ENCODE results near the gene KRT31. TPM values are rescaled to one million over a fixed set of nuclear protein-coding genes. Genes with fewer than 3 reads are reported as not detected.

Gene KRT31
- 0.03 TPM in 1 of 2 replicates, not detected in the other for polyA plus RNA-seq (2012; rRNA removed)
- polyA plus RNA-seq (2012; cell fraction: cytosol; rRNA removed), result not detected in 2 replicates
- 0.04 TPM in 1 of 2 replicates, not detected in the other for polyA plus RNA-seq (2012; cell fraction: nucleus; rRNA removed)

- Histone ChIP-seq H3K4me3 (ENCODE audit: low read depth in 2 of 2, low read length in 1 of 2) (no peak within 1 kb of the TSS), H3K4me1 (ENCODE audit: control insufficient read depth in 1 of 2, insufficient read depth in 2 of 2, low read depth in 1 of 2, low read length in 1 of 2) (peaks cover 0 to 4% of the 10 kb centered on the region in 2 experiments; a peak in 1 of 4 replicates), H3K27me3 (ENCODE audit: insufficient read depth) (no peaks in the 10 kb centered on the region), H3K9me3 (no peaks in the 10 kb centered on the region), H3K9ac (no peak within 1 kb of the TSS), H3K27ac (ENCODE audit: low read depth in 2 of 2, low read length in 1 of 2) (no peak within 1 kb of the TSS), H3K79me2 (ENCODE audit: insufficient read depth) (no peaks in the 10 kb centered on the region), H4K20me1 (ENCODE audit: insufficient read depth) (no peaks in the 10 kb centered on the region), H3K36me3 (replicated peaks in 1 of 2; ENCODE audit: control insufficient read depth in 1 of 2, insufficient read depth in 2 of 2, low read length in 1 of 2) (no peaks in the 10 kb centered on the region), H2AFZ (ENCODE audit: low read depth) (no peak within 1 kb of the TSS), H3K4me2 (no peak within 1 kb of the TSS), H3K9me2 (no peaks in the 10 kb centered on the region), H3F3A (replicated peaks; ENCODE audit: insufficient read depth) (no peaks in the 10 kb centered on the region)
- ChIA-PET CTCF (interaction anchor here (1.1 kb wide), 1 partner anchor 266 kb away, joined by 3 read pairs; no protein-coding TSS in a partner anchor), POLR2A (no interaction called here)
- no peak for DNase-seq
- no peak for TF ChIP-seq RCOR1 (IDR thresholded peaks at IDR 0.05; ENCODE audit: low read length)
- TF ChIP-seq TEAD4 (IDR thresholded peaks at IDR 0.05; ENCODE audit: borderline replicate concordance, insufficient read depth), result no peak
- TF ChIP-seq ELF1 (IDR thresholded peaks at IDR 0.05), result no peak
- no peak for TF ChIP-seq FOSL2 (IDR thresholded peaks at IDR 0.05; ENCODE audit: borderline replicate concordance, low read depth)
- no peak for TF ChIP-seq TAF1 (IDR thresholded peaks at IDR 0.05; ENCODE audit: borderline replicate concordance, low read depth, low read length)
- no peak for TF ChIP-seq REST (IDR thresholded peaks at IDR 0.05; ENCODE audit: low read depth, low read length)
- TF ChIP-seq MEF2A (IDR thresholded peaks at IDR 0.05; ENCODE audit: borderline replicate concordance, low read depth), result no peak
- no peak for TF ChIP-seq FOXM1 (IDR thresholded peaks at IDR 0.05; ENCODE audit: low read depth)
- TF ChIP-seq MXI1 (IDR thresholded peaks at IDR 0.05; ENCODE audit: low read depth, low read length), result no peak
- no peak for TF ChIP-seq IRF3 (IDR thresholded peaks at IDR 0.05; ENCODE audit: low read depth, low read length)
- TF ChIP-seq RXRA (IDR thresholded peaks at IDR 0.05; ENCODE audit: borderline replicate concordance, low read depth), result no peak
- 65% methylated on average over 15 of the region's 16 CpGs for WGBS (ENCODE audit: low lambda C conversion rate)
Observed at GRCh38 chr17:41396996-41397660, at the start of gene KRT31. Gene KRT31, minus strand, starts transcription at chr17:41397608. Its CDS starts 69 bp downstream, at chr17:41397539.

GRCh38 chr17:41446806-41447205, 49.4 kb upstream of the KRT31 start:
- no peaks in the 10 kb centered on the region for H4K20me1 ChIP-seq (ENCODE audit: insufficient read depth)
- no peaks in the 10 kb centered on the region; the same call in 1 of the 2 replicates for H3K27me3 ChIP-seq (ENCODE audit: insufficient read depth)
- CTCF ChIA-PET, result interaction anchor here (2.0 kb wide), 1 partner anchor 102 kb away, joined by 7 read pairs; no protein-coding TSS in a partner anchor
- H2AFZ ChIP-seq (ENCODE audit: low read depth), result no peak overlapping the region
- H3K4me1 ChIP-seq (ENCODE audit: control insufficient read depth in 1 of 2, insufficient read depth in 2 of 2, low read depth in 1 of 2, low read length in 1 of 2), result no peaks in the 10 kb centered on the region
- H3K9ac ChIP-seq, result no peak overlapping the region
- no peaks in the 10 kb centered on the region for H3K9me2 ChIP-seq
- H3K36me3 ChIP-seq (replicated peaks in 1 of 2; ENCODE audit: control insufficient read depth in 1 of 2, insufficient read depth in 2 of 2, low read length in 1 of 2), result no peaks in the 10 kb centered on the region
- H3K79me2 ChIP-seq (ENCODE audit: insufficient read depth), result no peaks in the 10 kb centered on the region
- H3F3A ChIP-seq (replicated peaks; ENCODE audit: insufficient read depth), result peaks cover 9% of the 10 kb centered on the region
- POLR2A ChIA-PET, result no interaction called here
- H3K27ac ChIP-seq (ENCODE audit: low read depth in 2 of 2, low read length in 1 of 2), result no peak overlapping the region; a peak in 1 of 4 replicates
- no peaks in the 10 kb centered on the region; the same call in 1 of the 2 replicates for H3K9me3 ChIP-seq
- peak overlapping the region; percentile 48; the same call in 1 of the 2 replicates for H3K4me2 ChIP-seq
- no peak for DNase-seq
- H3K4me3 ChIP-seq (ENCODE audit: low read depth in 2 of 2, low read length in 1 of 2), result no peak overlapping the region
- WGBS (ENCODE audit: low lambda C conversion rate), result 8% methylated on average over 2 of the region's 2 CpGs
- TF ChIP-seq ELF1 (IDR thresholded peaks at IDR 0.05) (no peak), EZH2phosphoT487 (IDR thresholded peaks at IDR 0.05; ENCODE audit: borderline replicate concordance, low read depth) (no peak), ZBTB33 (IDR thresholded peaks at IDR 0.05; ENCODE audit: borderline replicate concordance, low read depth) (no peak), EP300 (IDR thresholded peaks at IDR 0.05; ENCODE audit: borderline replicate concordance in 1 of 2, low read depth in 1 of 2, low read length in 1 of 2) (no peak), PBX3 (IDR thresholded peaks at IDR 0.05) (no peak)
